ENCODE results near the gene CHL1.

- no peak for TF ChIP-seq KDM5A (IDR thresholded peaks at IDR 0.05)
- no peak for TF ChIP-seq ESRRA (IDR thresholded peaks at IDR 0.05; ENCODE audit: borderline replicate concordance, low read length)
- no peak for TF ChIP-seq POLR2A (IDR thresholded peaks at IDR 0.05; ENCODE audit: low read length)
These were observed 176.7 kb downstream of the CHL1 start for GRCh38 chr3:373193-373779.

All from A549 (cell line).